Measurements from ENCODE around the gene PTPRQ.

- TF ChIP-seq CTCF (IDR thresholded peaks at IDR 0.05) (no peak), EP300 (IDR thresholded peaks at IDR 0.05) (no peak), CBX8 (IDR thresholded peaks at IDR 0.05) (no peak), HMGXB4 (CRISPR knock-in tag; IDR thresholded peaks at IDR 0.05; ENCODE audit: borderline replicate concordance) (no peak), POLR2A (IDR thresholded peaks at IDR 0.05; ENCODE audit: low read length) (no peak), POLR2AphosphoS2 (conservative IDR thresholded peaks at IDR 0.05; ENCODE audit: low read length) (no peak), RCOR1 (IDR thresholded peaks at IDR 0.05; ENCODE audit: low read depth, low read length) (no peak)
Measured at GRCh38 chr12:80625051-80625450, 181.0 kb downstream of the PTPRQ start.
